KMS-11 (cell line): ENCODE results near the gene PSMA2.

Experiments
- H2AFZ ChIP-seq: fragments of 200-600 bp; sonication (generic); 2 replicates; pipeline ENCODE4 v1.6.1; 2016; ENCODE audit warnings: antibody characterized with exemption, mixed run types, low read depth
- H3K27ac ChIP-seq: fragments of 200-600 bp; sonication (generic); 2 replicates; pipeline ENCODE4 v1.6.1; 2016; ENCODE audit warnings: mild to moderate bottlenecking, mixed run types
- H3K27me3 ChIP-seq: fragments of 200-600 bp; sonication (generic); 2 replicates; pipeline ENCODE4 v1.6.1; 2017; ENCODE audit warnings: mild to moderate bottlenecking, low read depth, mixed run types, moderate library complexity; ENCODE audit not compliant: insufficient read depth
- H3K36me3 ChIP-seq: fragments of 200-600 bp; sonication (generic); 2 replicates; pipeline ENCODE4 v1.6.1; 2017; ENCODE audit warnings: mild to moderate bottlenecking, mixed run types; ENCODE audit not compliant: insufficient read depth
- H3K4me1 ChIP-seq: fragments of 200-600 bp; sonication (generic); 2 replicates; pipeline ENCODE4 v1.6.1; 2016; ENCODE audit warnings: mild to moderate bottlenecking, low read depth, mixed run types; ENCODE audit not compliant: poor library complexity, severe bottlenecking
- H3K4me2 ChIP-seq: fragments of 200-600 bp; sonication (generic); 2 replicates; pipeline ENCODE4 v1.7.0; 2016; ENCODE audit warnings: mild to moderate bottlenecking, mixed run types
- H3K4me3 ChIP-seq: fragments of 200-600 bp; sonication (generic); IDR thresholded peaks from 2 replicates; pipeline ENCODE4 v1.6.1; 2017; ENCODE audit warnings: low read depth, low read length, mixed read lengths; ENCODE audit not compliant: insufficient read depth
- H3K79me2 ChIP-seq: fragments of 200-600 bp; sonication (generic); 2 replicates; pipeline ENCODE4 v1.6.1; 2016; ENCODE audit warnings: low read depth, mixed run types; ENCODE audit not compliant: insufficient read depth
- H3K9ac ChIP-seq: fragments of 200-600 bp; sonication (generic); 2 replicates; pipeline ENCODE4 v1.6.1; 2016; ENCODE audit warnings: mild to moderate bottlenecking, mixed run types
- H4K20me1 ChIP-seq: fragments of 200-600 bp; sonication (generic); 2 replicates; pipeline ENCODE4 v1.6.1; 2016; ENCODE audit warnings: mild to moderate bottlenecking, mixed run types; ENCODE audit not compliant: insufficient read depth
- CTCF ChIP-seq: fragments of 200-600 bp; sonication (generic); conservative IDR thresholded peaks from 2 replicates; pipeline ENCODE4 v1.6.1; 2017; ENCODE audit warnings: low read depth, mild to moderate bottlenecking, antibody characterized with exemption, low read length, moderate library complexity, mixed read lengths

PSMA2 gene

GRCh38 chr7:42939457-42940240 is 7.7 kb upstream of the PSMA2 start:
- peaks cover 70% of the 10 kb centered on the region for H3K4me1 ChIP-seq
- H3K27me3 ChIP-seq = no peaks in the 10 kb centered on the region
- peaks cover 5% of the 10 kb centered on the region; the same call in 1 of the 2 replicates for H3K36me3 ChIP-seq
- no peak overlapping the region for H3K9ac ChIP-seq
- no peak overlapping the region for H2AFZ ChIP-seq
- no peak for TF ChIP-seq CTCF
- H3K4me2 ChIP-seq = no peak overlapping the region; the same call in 1 of the 2 replicates
- no peak overlapping the region for H3K27ac ChIP-seq
- H3K4me3 ChIP-seq = no peak overlapping the region
- no peaks in the 10 kb centered on the region for H4K20me1 ChIP-seq
- H3K79me2 ChIP-seq = peaks cover 35% of the 10 kb centered on the region

GRCh38 chr7:42935861-42936260 is 3.9 kb upstream of the PSMA2 start:
- peaks cover 61% of the 10 kb centered on the region for H3K4me1 ChIP-seq
- H2AFZ ChIP-seq = no peak overlapping the region
- no peak overlapping the region for H3K4me3 ChIP-seq
- H3K36me3 ChIP-seq = peaks cover 5% of the 10 kb centered on the region; the same call in 1 of the 2 replicates
- peaks cover 2% of the 10 kb centered on the region; the same call in 1 of the 2 replicates for H4K20me1 ChIP-seq
- TF ChIP-seq CTCF = no peak
- H3K79me2 ChIP-seq = peaks cover 72% of the 10 kb centered on the region
- peak overlapping the region; percentile 88 for H3K4me2 ChIP-seq
- peak overlapping the region; percentile 19 for H3K9ac ChIP-seq
- peak overlapping the region; percentile 66 for H3K27ac ChIP-seq
- H3K27me3 ChIP-seq = no peaks in the 10 kb centered on the region

- H3K4me1 ChIP-seq = peaks cover 63% of the 10 kb centered on the region
- no peak overlapping the region for H3K9ac ChIP-seq
- H3K27me3 ChIP-seq = no peaks in the 10 kb centered on the region
- H3K36me3 ChIP-seq = peaks cover 5% of the 10 kb centered on the region; the same call in 1 of the 2 replicates
- no peak overlapping the region for H3K4me3 ChIP-seq
- TF ChIP-seq CTCF = no peak
- peaks cover 88% of the 10 kb centered on the region for H3K79me2 ChIP-seq
- H3K4me2 ChIP-seq = peak overlapping the region; percentile 88
- H4K20me1 ChIP-seq = peaks cover 16% of the 10 kb centered on the region
- H2AFZ ChIP-seq = no peak overlapping the region
- H3K27ac ChIP-seq = peak overlapping the region; percentile 66
These were observed 2.3 kb upstream of the PSMA2 start for GRCh38 chr7:42934291-42934690.

- Histone ChIP-seq H3K79me2 (peaks cover 88% of the 10 kb centered on the region), H4K20me1 (peaks cover 17% of the 10 kb centered on the region), H2AFZ (peak overlapping the region; percentile 44; the same call in 1 of the 2 replicates), H3K27ac (peak overlapping the region; percentile 84), H3K4me2 (peak overlapping the region; percentile 88), H3K36me3 (peaks cover 5% of the 10 kb centered on the region; the same call in 1 of the 2 replicates), H3K27me3 (no peaks in the 10 kb centered on the region), H3K4me3 (no peak overlapping the region), H3K4me1 (peaks cover 73% of the 10 kb centered on the region), H3K9ac (peak overlapping the region; percentile 90)
- no peak for TF ChIP-seq CTCF
These were observed 1.0 kb upstream of the PSMA2 start for GRCh38 chr7:42932811-42933591.
